ENCODE results near the gene LRCH4.
"Not testable (repeated sequence)": the region's sequence is repeated elsewhere in the genome, so short reads cannot be mapped to it uniquely, and the experiment has no call there.

The LRCH4 gene

DNA sequence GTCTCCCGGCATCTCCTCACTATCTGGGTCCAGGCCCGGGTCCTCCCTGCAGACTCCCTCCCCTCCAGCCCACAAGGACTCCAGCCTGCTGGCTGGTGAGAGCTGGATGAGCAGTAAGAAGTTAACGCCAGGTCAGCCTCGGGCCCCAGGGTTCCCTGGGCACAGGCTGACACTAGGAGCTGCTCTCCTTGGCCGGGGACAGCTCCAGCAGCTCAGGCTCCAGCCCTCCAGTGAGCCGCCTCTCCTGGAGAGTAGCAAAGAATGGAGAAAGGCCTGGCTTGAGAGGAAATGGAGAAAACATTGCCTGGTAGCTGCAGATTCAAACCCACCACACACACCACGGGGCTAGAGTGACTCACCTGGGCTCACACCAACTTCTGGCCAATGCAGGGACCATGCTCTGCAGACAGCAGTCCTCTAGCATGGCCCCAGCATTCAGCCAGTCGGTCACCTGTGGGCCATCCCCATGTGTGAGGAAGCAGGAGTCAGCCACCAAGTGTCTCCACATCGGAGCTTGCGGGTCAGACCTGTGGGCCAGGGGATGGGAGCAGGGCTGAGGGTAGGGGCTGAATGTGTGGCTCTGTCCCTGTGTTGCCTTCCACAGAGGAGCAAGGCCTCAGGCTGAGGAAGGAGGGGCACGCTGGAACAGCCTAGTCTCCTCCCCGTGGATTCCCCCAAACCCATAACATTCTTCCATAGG lies 18.7 kb downstream of the LRCH4 start:
- DNase-seq = no peak

DNA sequence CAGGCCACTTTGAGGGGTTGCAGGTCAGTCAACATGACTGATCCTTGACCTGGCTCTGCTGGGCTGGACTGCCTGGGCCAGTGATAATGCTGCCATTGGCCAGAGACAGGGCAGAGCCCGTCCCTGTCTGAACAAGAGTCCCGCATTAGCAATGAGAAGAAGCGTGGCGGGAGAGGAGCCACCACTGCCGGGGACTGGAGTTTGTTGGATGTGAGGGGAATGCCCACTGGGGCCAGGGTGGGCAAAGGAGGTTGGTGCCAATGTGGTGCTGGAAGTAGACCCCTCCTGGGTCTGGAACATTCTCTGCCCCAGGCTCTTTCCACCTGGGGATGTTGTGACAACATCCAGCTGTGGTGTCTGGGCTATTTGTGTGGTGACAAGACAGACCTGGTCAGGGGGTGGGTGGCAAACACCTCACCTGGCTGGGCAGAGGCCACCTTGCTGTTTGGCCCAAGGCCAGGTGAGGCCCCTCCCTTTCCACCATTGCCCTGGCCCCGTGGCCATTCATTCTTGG lies 19.9 kb downstream of the LRCH4 start:
- DNase-seq = no peak

DNA sequence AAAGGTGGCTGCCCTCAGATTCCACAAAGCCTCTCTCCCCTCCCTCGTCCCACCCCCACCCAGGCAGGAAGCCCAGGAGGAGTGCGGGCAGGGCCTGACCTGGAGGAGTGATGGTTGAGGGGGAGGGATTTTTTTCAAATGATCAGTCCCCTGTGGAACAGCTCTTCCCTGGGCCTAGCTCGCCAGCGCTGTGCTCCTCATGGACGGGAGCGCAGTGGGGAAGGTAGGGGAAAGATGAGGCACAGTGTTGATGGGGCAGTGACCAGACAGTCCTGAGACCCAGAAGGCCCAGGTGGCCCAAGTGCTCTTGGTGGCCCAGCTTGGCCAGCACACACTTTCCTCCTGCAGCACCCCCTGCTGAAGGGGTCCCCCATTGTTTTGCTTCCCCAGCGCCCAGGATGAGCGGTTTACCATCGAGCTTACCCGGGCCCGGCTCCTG lies 20.8 kb downstream of the LRCH4 start:
- DNase-seq = no peak

DNA sequence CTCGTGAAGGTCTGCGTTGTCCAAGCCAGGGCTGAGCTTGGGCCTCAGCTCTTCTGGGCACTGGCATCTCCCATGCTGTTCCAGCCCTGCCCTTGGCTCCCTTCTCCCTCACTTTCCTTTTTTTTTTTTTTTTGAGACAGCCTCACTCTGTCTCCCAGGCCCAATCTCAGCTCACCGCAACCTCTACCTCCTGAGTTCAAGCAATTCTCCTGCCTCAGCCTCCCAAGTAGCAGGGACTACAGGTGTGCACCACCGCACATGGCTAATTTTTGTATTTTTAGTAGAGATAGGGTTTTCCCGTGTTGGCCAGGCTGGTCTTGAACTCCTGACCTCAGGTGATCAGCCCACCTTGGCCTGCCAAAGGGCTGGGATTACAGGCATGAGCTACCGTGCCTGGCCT lies 21.5 kb downstream of the LRCH4 start:
- not testable (repeated sequence) for DNase-seq

DNA sequence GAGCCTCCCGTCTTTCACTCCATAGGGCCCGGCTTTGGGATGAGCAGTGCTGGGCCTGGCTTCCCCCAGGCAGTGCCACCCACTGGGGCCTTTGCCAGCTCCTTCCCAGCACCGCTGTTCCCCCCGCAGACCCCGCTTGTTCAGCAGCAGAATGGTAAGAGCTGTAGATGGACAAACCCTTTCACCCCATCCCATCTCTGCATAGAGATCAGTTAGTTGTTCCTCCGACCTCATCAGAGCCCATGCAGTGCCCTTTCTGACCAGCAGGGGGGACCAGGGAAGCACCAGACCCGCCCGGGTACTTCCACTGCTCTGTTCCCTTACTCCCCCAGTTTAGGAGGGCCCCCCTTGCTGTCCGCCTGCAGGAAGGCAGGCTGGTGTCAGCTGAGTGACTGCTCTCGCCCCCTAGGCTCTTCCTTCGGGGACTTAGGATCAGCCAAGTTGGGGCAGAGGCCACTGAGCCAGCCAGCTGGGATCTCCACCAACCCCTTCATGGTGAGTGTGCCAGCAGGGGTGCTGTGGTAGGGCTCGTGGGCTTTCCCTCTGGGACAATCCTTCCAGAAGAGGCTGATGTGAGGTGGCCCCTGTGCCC lies 22.0 kb downstream of the LRCH4 start:
- DNase-seq = peak; percentile 85

DNA sequence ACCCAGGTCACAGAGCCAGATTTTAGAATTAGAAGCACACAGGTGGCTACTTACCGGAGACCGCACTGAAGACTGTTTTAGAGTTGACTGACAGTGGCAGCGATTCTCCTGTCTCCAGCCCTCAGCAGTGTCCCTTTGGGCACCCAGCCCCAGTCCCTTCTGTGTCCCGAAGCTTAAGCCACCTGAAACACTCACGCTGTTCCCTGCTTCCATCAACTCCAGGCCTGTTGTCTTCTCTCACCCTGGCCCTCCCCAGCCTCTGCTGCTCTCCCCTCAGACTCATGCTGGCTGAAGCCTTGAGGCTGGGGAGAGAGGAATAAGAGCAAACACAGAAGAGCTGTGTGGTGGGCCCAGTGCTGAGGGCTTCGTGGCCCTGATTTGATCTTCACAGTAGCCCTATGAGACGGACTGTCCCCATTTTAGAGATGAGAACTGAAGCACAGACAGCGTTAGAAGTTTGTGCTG lies 22.8 kb downstream of the LRCH4 start:
- no peak for DNase-seq

DNA sequence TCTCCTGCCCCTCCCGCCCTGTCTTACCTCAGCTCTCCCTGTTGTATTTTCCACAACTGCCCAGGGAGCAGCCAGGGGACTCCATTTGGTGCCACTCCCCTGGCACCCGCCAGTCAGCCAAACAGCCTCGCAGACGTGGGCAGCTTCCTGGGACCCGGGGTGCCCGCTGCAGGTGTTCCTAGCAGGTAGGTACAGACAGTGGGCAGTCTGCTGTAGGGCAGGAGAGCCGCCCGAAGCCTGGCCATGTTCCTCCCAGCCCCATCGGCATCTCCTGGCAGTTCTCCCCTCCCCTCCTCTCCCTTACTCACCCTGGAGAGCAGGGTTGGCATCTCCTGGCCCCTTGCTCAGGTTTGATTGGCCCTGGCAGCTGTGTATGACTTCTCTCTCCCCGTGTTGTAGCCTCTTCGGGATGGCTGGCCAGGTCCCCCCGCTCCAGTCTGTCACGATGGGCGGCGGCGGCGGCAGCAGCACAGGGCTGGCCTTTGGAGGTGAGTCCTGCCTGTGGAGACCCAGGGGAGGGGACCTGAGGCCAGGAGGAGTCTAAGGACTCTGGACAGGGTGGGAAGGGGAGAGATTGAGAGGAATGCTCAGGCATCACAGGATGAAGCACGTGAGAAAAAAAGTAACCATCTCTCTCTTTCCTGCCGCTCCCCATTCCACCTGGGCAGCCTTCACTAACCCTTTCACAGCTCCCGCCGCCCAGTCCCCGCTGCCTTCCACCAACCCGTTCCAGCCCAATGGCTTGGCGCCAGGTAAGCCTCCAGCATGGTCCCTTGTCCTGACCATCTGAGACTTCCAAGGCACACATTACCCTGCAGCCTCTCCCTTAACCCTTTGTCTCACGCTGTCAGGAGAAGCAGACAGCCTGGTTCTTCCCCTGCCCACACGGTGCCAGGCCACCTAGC lies 23.5 kb downstream of the LRCH4 start:
- no peak for DNase-seq

DNA sequence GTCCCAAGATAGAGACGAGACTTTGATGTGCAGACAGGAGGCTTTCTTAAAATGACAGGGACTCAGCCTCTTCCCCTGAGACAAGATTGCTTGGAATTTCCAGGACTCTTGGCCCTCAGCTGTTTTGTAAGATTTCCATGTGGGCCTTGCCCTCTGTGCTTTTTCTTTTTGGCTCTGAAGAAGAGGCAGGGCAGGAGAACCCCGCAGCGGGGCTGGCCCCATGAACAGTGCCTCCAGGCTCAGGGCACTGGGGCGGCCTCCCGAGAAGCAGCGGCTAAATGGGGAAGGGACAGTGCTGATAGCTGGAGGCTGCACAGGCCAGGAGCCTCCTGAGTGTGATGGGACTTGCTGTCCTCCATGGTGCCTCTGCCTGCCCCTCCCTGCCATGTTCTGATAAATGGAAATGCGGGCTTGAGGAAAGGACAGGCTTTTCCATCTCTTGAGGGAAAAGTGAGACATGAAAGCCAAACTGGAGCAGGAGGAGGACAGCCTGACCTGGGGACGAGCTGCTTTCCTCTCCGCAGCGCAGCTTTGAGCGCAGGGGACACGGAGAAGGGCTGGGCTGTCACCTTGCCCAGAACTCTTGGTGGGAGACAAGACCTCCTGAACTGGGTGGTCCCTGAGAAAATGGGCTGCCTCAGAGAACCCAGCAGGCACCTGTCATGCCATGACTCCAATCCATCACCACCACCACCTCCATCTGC lies 24.3 kb downstream of the LRCH4 start:
- DNase-seq = no peak

DNA sequence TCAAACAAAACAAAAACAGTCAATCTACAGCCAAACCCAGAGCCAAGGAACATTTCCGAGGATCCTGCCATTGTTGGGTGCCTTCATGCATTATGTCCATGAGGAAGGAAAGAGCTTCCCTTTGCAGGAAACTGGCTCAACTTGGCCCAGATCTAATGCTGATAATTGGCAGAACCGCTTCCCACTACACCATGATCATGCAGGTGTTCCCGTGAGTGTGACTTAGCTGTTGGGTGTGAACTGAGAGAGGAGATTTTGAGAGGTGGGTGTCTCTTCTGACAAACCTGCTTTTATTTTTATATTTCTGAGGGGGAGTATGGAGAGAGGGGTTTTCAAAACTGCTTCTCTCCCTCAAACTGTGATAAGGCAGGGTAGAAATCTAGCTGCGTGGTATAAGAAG lies 26.8 kb downstream of the LRCH4 start:
- DNase-seq = no peak

DNA sequence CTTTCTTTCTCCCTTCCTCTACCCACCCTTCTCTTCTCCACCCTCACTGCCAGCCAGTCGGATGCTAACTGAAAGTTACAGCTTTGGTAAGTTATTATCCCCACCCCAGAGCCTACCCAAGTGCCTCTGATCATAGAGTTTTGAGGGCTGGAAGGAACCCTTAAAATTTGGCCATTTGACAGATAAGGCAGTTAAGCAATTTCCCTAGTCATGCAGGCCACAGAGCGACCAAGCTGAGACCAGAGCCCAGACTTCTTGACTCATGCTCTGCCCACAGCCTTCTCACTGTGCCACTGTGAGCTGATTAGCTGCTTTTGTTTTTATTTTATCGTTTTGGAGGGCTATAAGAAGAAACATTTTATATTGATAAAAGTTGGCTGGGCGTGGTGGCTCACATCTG lies 29.4 kb downstream of the LRCH4 start:
- DNase-seq = no peak

DNA sequence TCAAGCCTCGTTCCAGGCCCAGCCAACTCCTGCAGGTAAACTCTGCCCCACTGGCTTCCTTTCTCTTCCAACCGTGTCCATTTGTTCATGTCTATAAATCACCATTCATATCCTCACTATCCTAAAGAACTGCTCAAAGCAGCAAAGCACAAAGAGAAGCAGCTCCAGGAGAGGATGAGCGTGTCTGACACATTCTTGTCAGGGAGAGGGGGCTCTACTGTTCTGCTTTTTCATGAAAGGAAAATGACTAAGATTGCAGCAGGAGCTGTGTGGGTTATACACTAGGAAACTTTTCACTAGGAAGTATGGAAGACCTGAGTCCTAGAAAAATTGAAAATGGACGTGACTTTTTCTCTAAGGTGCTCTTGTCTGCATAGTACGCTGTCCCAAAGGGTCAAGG lies 30.2 kb downstream of the LRCH4 start:
- DNase-seq = no peak

DNA sequence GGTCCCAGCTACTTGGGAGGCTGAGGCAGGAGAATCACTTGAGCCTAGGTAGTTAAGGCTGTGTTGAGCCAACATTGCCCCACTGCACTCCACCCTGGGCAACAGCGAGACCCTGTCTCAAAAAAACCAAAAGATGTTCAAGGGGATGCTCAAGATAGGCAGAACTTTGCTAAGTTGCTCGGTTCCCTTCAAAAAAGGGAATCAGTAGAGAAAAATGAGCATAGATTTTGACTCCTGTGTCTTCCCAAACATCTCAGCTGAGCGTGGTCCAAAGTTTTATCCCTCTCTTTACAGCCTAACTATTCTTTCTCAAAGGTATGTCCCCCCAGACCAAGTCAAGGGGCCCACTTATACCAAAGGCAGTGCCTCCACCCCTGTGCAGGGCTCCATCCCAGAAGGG lies 32.9 kb downstream of the LRCH4 start:
- no peak for DNase-seq

DNA sequence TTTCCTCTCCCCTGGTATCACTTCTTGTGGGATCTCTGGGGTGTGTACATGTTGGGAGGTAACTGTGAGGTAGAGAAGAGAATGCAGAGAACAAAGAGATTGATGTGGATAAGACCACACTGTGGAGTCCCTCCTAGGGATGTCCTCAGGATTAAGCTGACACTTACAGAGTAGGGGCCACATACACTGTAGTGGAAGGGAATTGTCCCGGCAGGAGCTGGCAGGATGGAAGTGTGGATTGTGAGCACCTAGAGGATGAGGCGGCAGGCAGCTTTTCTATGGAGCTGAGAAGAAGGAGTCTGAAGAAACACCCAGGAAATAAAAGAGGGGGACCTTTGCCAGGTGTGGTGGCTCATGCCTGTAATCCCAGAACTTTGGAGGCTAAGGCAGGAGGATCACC lies 33.4 kb downstream of the LRCH4 start:
- no peak for DNase-seq

DNA sequence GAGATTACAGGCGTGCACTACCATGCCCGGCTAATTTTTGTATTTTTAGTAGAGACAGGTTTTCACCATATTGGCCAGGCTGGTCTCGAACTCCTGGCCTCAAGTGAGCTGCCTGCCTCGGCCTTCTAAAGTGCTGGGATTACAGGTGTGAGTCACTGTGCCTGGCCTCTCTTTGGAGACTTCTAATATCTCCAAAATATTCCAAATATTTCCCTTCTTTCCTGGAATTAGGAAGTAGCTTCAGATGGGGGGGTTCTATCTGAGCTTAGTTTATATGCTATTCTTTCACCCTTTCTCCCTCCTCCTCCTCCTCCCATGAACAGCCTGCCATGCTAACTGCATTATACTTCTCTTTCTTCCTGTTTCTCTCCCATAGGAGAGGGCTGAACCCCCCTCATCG lies 37.5 kb downstream of the LRCH4 start:
- not testable (repeated sequence) for DNase-seq

DNA sequence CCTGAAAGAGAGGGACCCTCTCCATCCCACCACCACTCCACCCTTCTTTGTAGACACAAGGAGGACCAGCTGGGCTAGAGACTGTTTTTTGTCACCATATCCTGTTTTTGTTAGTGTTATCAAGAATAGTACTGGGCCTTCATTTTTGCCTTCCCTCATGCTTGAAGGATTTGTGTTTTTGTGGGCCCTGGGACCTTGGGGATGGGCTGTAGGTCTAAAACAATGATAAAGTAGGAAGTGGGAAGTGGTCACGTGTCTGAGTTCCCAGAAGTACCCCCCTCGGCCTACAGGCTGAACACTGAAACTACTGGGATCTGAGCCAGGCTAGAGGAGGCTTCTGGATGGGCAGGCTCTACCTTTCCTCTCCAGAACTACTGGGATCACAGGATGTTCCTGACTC lies 38.1 kb downstream of the LRCH4 start:
- no peak for DNase-seq

DNA sequence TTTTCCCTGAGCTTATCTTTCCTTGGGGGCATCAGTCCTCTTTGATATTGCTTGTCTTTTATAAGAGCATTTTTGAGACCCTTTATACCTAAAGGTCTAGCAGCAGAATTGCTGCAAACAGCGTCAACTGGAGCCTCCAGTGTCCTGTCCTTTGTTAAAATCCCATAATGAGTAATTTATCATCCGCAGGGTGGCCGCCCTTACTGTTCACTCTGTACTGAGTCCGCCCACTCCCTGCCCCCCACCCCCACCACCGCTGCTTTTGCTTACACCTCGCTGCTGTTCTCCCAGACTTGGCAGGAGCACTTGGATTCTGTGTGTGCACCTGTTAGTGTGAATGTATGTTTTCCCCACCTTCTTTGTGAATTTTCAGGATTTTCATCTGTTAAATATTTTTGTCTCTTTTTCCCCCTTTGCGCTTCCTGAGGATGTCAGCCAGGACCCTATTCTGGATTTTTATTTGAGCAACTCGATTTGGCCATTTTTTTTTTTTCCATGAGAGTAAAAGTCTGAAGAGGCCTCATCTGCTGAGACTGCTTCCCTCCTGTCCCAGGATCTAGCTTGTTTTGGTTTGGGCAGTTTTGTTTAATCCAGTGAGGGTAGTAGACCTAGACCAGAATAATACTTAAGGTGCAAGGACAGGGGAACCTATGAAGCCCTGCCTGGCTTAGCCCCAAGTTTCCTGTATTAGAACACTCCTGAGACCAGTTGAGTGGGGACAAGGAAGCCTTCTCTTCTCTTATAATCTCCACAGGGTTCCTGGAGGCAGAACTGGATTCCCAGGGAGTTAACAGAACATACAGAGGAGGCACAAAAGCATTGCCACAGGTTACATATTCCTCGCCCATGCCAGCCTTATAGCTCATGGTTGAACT lies 38.8 kb downstream of the LRCH4 start:
- DNase-seq = no peak

DNA sequence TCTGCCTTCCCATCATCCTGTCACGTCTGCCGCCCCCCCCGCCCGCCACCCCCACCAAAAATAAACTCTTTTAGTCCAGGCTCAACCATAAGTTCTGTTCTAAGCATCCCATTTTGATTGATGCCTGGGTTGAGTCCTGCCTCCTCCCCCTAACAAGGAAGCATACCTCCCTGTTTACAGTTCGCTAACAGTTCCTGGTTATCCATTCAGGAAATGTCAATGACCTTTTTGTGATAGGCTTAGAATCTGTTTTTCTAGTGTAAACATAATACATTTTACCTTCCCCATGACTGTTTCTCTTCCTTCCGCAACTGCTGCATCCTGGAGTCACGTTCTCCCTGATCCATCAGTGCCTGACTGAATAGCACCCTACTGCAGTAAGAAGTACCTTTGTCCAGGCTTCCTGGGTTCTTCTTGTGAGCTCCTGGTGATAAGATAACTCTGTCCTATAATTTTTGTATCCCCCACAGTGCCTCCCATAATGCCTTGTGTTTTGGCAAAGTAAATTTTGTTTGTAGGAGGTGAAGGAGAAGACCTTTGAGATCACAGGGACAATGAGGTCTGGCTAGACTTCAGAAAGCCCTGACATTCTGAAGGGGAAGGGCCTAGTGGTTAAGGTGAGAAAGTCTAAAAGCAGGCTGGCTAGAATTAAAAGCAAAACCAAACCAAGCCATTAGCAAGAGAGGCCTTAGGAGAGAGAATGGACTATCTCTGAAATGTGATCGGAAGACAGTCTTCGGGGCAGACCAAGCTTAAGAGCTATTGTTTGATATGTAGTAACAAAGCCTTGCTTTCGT lies 39.6 kb downstream of the LRCH4 start:
- peak; percentile 68 for DNase-seq

DNA sequence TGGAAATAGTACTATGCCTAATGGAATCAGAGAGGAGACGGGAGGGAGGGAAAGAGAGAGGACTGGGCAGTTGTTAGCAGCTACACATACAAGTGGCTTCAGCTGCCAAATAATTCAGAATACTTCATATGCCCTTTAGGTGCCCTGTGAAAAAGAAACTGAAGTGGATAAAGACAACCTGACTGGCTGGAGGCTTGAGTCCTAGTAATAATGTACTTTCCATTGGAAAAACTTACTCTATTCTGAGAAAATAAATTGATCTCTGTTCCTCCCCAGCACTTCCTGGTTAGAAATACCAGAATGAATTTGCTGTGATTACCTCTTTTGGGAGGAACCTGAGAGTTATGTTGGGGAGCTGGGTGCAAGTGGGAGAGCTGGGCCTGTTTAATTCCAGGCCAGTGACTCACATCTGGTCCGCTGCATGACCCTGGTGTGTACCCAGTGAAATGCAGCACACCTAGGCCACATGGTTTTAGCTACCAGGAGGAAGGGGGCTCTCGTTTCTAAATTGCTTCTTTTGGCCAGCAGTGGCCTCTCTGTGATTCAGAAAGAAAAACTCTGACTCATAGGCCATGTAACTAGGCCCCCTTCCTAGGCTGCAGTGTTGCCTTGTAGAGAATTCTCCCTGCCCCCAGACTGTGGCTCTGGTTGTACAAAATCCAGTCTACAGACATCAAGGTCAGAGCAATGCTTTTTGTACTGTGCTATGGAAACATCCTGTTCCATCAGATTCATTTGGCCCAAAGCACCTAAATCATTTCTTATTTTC lies 40.4 kb downstream of the LRCH4 start:
- DNase-seq = no peak

DNA sequence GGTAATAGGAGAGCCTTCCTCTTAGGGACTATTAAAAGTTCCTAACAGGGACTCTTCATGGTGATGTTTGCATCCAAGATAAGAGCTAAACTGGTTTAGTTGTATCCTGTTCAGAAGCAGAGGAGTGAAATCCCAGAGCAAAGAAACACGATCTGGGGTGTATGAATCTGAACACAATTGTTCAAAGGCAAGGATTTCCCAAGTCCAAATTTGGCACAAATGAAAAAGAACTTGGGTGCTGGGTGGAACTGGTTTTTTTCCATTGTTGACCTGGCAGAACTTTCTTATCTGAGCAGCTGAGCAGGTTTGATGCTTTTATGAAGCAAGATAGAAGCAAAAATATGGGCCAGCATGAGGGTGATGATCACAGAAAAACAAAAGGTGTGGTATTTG lies 41.0 kb downstream of the LRCH4 start:
- no peak for DNase-seq

DNA sequence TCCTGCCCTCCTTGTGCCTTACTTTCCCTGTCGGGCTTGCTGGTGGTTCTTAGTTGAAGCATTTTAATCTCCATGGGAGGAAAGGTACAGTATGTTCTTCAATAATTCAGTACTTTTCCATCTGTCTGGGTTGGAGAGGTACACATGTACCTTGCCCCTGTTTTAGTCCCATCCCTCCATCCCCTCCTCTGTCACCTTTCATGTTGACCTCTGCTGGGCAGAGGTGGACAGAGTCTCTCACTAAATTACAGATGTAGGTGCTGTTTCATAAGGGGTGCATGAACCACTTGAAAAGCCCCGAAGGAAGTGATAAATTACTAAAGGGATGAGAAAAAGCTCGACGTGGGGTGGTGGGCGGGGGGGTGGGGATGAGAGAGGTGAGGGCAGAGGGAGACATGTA lies 41.5 kb downstream of the LRCH4 start:
- DNase-seq = no peak
